GM23338 (cell line): ENCODE results near the gene GALNT4.

Source experiments
- EZH2 ChIP-seq: fragments of 200-600 bp; sonication (generic); IDR thresholded peaks from one replicate; pipeline ENCODE4 v1.8.0; 2017; ENCODE audit warnings: antibody characterized with exemption, mild to moderate bottlenecking, low read depth; ENCODE audit not compliant: unreplicated experiment
- EZH2phosphoT487 ChIP-seq: fragments of 200-600 bp; sonication (generic); IDR thresholded peaks from one replicate; pipeline ENCODE4 v1.8.1; 2018; ENCODE audit warnings: antibody characterized with exemption; ENCODE audit not compliant: unreplicated experiment
- POLR2AphosphoS5 ChIP-seq: IDR thresholded peaks from 2 replicates; pipeline ENCODE4 v1.6.1; 2016; ENCODE audit warnings: antibody characterized with exemption, low read depth
- ZNF331 ChIP-seq: fragments of 250-450 bp; sonication (Bioruptor Pico); IDR thresholded peaks from 2 replicates; pipeline ENCODE4 v1.5.0; 2020; ENCODE audit warnings: low read depth, mild to moderate bottlenecking, moderate library complexity
- TF ChIP-seq, protein P1 (sequence below), 2 experiments: fragments of 200-600 bp in 1 of 2; sonication (generic) in 1 of 2; conservative IDR thresholded peaks; 2 replicates each; pipeline versions ENCODE4 v1.5.1 to v1.6.1; 2016 to 2017; ENCODE audit warnings: antibody characterized with exemption in 2 of 2, low read depth in 2 of 2, mild to moderate bottlenecking in 2 of 2, moderate library complexity in 1 of 2
- TF ChIP-seq, protein P2 (sequence below): IDR thresholded peaks from one replicate; pipeline ENCODE4 v1.6.1; 2018; ENCODE audit warnings: antibody characterized with exemption; ENCODE audit not compliant: unreplicated experiment

DNA sequence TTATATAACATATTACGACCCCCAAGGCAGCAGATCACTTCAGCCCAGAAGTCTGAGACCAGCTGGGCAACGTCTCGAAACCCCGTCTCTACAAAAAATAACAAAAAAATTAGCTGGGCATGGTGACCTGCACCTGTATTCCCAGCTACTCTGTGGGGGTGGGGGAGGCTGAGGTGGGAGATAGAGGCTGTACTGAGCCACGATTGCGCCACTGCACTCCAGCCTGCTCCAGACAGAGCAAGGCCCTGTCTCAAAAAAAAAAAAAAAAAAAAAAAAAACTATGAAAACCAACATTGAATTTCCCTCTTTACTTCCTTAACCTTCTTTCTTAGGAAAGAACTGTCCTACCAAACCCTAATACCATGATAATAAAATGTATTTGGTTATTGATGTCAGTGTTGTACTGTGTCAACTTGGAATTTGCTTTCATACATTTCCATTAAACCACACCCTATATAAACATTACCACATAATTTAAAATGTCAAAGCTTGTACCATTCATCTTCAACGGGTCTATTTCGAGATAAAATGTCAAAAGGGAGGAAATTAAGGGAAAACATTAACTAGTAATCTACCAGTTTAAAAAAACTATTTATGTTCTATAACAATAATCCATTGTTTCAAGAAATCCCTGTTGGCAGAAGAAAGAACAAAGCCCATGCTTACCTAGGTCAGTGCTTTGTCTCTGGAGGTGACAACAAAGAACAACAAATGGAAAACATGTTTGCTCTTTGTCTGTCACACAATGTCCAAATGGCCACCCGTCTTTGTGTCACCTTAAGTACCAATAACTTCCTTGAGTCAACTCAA, 17.4 kb downstream of the GALNT4 start:
- TF ChIP-seq, protein P1, sequence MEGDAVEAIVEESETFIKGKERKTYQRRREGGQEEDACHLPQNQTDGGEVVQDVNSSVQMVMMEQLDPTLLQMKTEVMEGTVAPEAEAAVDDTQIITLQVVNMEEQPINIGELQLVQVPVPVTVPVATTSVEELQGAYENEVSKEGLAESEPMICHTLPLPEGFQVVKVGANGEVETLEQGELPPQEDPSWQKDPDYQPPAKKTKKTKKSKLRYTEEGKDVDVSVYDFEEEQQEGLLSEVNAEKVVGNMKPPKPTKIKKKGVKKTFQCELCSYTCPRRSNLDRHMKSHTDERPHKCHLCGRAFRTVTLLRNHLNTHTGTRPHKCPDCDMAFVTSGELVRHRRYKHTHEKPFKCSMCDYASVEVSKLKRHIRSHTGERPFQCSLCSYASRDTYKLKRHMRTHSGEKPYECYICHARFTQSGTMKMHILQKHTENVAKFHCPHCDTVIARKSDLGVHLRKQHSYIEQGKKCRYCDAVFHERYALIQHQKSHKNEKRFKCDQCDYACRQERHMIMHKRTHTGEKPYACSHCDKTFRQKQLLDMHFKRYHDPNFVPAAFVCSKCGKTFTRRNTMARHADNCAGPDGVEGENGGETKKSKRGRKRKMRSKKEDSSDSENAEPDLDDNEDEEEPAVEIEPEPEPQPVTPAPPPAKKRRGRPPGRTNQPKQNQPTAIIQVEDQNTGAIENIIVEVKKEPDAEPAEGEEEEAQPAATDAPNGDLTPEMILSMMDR (conservative IDR thresholded peaks at IDR 0.05; ENCODE audit: low read depth in 2 of 2) = no peak
- TF ChIP-seq EZH2 (no peak), POLR2AphosphoS5 (no peak), EZH2phosphoT487 (no peak), ZNF331 (CRISPR knock-in tag) (no peak)
- TF ChIP-seq, protein P2, sequence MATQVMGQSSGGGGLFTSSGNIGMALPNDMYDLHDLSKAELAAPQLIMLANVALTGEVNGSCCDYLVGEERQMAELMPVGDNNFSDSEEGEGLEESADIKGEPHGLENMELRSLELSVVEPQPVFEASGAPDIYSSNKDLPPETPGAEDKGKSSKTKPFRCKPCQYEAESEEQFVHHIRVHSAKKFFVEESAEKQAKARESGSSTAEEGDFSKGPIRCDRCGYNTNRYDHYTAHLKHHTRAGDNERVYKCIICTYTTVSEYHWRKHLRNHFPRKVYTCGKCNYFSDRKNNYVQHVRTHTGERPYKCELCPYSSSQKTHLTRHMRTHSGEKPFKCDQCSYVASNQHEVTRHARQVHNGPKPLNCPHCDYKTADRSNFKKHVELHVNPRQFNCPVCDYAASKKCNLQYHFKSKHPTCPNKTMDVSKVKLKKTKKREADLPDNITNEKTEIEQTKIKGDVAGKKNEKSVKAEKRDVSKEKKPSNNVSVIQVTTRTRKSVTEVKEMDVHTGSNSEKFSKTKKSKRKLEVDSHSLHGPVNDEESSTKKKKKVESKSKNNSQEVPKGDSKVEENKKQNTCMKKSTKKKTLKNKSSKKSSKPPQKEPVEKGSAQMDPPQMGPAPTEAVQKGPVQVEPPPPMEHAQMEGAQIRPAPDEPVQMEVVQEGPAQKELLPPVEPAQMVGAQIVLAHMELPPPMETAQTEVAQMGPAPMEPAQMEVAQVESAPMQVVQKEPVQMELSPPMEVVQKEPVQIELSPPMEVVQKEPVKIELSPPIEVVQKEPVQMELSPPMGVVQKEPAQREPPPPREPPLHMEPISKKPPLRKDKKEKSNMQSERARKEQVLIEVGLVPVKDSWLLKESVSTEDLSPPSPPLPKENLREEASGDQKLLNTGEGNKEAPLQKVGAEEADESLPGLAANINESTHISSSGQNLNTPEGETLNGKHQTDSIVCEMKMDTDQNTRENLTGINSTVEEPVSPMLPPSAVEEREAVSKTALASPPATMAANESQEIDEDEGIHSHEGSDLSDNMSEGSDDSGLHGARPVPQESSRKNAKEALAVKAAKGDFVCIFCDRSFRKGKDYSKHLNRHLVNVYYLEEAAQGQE = no peak
